Neural cell (in vitro differentiated cells): ENCODE data around the gene HEATR5B. TPM values are rescaled to one million over a fixed set of nuclear protein-coding genes. Genes with fewer than 3 reads are reported as not detected.

Experiments
- H2AFZ ChIP-seq: fragments of 200-600, 300-800 bp; sonication (generic), shearing (Covaris generic); 2 replicates; pipeline ENCODE4 v1.6.0; 2014; ENCODE audit warnings: low read depth, mild to moderate bottlenecking, antibody characterized with exemption, low read length, moderate library complexity
- H3F3A ChIP-seq: fragments of 200-600 bp; shearing (Covaris generic); 2 replicates; pipeline ENCODE4 v1.6.1; 2016; ENCODE audit warnings: mild to moderate bottlenecking, moderate library complexity, mixed read lengths, antibody characterized with exemption, low read length; ENCODE audit not compliant: insufficient read depth, poor library complexity, severe bottlenecking
- H3K27ac ChIP-seq: fragments of 200-600, 300-800 bp; sonication (generic), shearing (Covaris generic); 2 replicates; pipeline ENCODE4 v1.5.1; 2014; ENCODE audit warnings: mild to moderate bottlenecking, low read length, moderate library complexity
- H3K27me3 ChIP-seq: fragments of 300-800, 200-600 bp; sonication (generic), shearing (Covaris generic); 2 replicates; pipeline ENCODE4 v1.6.0; 2014; ENCODE audit warnings: mild to moderate bottlenecking, low read depth, low read length, moderate library complexity; ENCODE audit not compliant: insufficient read depth
- H3K36me3 ChIP-seq: fragments of 300-800, 200-600 bp; sonication (generic), shearing (Covaris generic); 2 replicates; pipeline ENCODE4 v1.5.1; 2014; ENCODE audit warnings: mild to moderate bottlenecking, antibody characterized with exemption, low read length, moderate library complexity; ENCODE audit not compliant: insufficient read depth
- H3K4me2 ChIP-seq: fragments of 300-800, 200-600 bp; sonication (generic), shearing (Covaris generic); 2 replicates; pipeline ENCODE4 v1.6.0; 2014; ENCODE audit warnings: mild to moderate bottlenecking, low read length
- H3K4me3 ChIP-seq: fragments of 300-800, 200-600 bp; sonication (generic), shearing (Covaris generic); 2 replicates; pipeline ENCODE4 v1.5.1; 2014; ENCODE audit warnings: mild to moderate bottlenecking, low read length, moderate library complexity
- H3K79me2 ChIP-seq: fragments of 200-600 bp; shearing (Covaris generic); replicated peaks from 2 replicates; pipeline ENCODE4 v1.6.0; 2014; ENCODE audit warnings: mild to moderate bottlenecking, low read length, moderate library complexity; ENCODE audit not compliant: insufficient read depth
- H3K9ac ChIP-seq: fragments of 300-800, 200-600 bp; sonication (generic), shearing (Covaris generic); 2 replicates; pipeline ENCODE4 v1.6.1; 2016; ENCODE audit warnings: mild to moderate bottlenecking, low read length, mixed read lengths
- H3K9me2 ChIP-seq: fragments of 200-600 bp; shearing (Covaris generic); 2 replicates; pipeline ENCODE4 v1.6.1; 2016; ENCODE audit warnings: mild to moderate bottlenecking, low read length, mixed read lengths; ENCODE audit not compliant: insufficient read depth
- H3K9me3 ChIP-seq: fragments of 200-600, 300-800 bp; sonication (generic), shearing (Covaris generic); 2 replicates; pipeline ENCODE4 v1.6.1; 2016; ENCODE audit warnings: mild to moderate bottlenecking, mixed run types, low read length, moderate library complexity, mixed read lengths
- H4K20me1 ChIP-seq: fragments of 200-600 bp; shearing (Covaris generic); 2 replicates; pipeline ENCODE4 v1.6.1; 2016; ENCODE audit warnings: mild to moderate bottlenecking, mixed run types; ENCODE audit not compliant: insufficient read depth
- EZH2 ChIP-seq: fragments of 200-600, 300-800 bp; shearing (Covaris generic), sonication (generic); IDR thresholded peaks from 2 replicates; pipeline ENCODE4 v1.6.1; 2014; ENCODE audit warnings: antibody characterized with exemption, low read length, borderline replicate concordance, mild to moderate bottlenecking; ENCODE audit not compliant: insufficient read depth, poor library complexity, severe bottlenecking
- POLR2AphosphoS5 ChIP-seq: IDR thresholded peaks from 2 replicates; pipeline ENCODE4 v1.6.1; 2012
- RAD21 ChIP-seq: fragments of 450-650 bp; conservative IDR thresholded peaks from 2 replicates; pipeline ENCODE4 v1.6.1; 2014; ENCODE audit warnings: antibody characterized with exemption, mild to moderate bottlenecking, moderate library complexity
- SMC3 ChIP-seq: fragments of 450-650 bp; conservative IDR thresholded peaks from 2 replicates; pipeline ENCODE4 v1.6.1; 2014; ENCODE audit warnings: antibody characterized with exemption, mild to moderate bottlenecking, moderate library complexity; ENCODE audit not compliant: poor library complexity
- polyA plus RNA-seq: library from polyadenylated mRNA; depleted of rRNA; stranded (reverse); fragments of >200 nt; gene quantifications from 2 replicates; pipeline ENCODE4 v1.2.3, GENCODE V29; 2014
- TF ChIP-seq, protein P1 (sequence below): fragments of 450-650 bp; IDR thresholded peaks from 2 replicates; pipeline ENCODE4 v1.5.1; 2014; ENCODE audit warnings: antibody characterized with exemption, mild to moderate bottlenecking, moderate library complexity; ENCODE audit not compliant: poor library complexity, severe bottlenecking
- TF ChIP-seq, protein P2 (sequence below): IDR thresholded peaks from 2 replicates; pipeline ENCODE4 v1.6.1; 2012; ENCODE audit warnings: borderline replicate concordance

Gene HEATR5B
- polyA plus RNA-seq, 1 donor from 2014 or later = 46.0 TPM

DNA sequence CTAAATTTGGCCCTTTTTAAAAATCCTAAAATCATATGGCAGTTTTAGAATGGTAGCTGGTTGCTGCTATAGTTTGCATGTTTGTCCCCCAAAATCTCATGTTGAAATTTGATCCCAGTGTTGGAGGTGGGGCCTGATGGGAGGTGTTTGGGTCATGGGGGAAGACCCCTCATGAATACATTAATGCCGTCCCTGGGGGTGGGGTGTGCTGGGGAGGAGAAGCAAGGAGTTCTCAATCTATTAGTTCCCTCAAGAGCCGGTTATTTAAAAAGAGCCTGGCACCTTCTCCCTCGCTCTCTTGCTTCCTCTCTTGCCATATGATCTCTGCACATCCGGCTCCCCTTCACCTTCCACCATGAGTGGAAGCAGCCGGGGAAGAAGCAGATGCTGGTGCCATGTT lies 21.0 kb upstream of the HEATR5B start:
- TF ChIP-seq SMC3 (no peak), RAD21 (no peak), POLR2AphosphoS5 (no peak), EZH2 (no peak)
- TF ChIP-seq, protein P1, sequence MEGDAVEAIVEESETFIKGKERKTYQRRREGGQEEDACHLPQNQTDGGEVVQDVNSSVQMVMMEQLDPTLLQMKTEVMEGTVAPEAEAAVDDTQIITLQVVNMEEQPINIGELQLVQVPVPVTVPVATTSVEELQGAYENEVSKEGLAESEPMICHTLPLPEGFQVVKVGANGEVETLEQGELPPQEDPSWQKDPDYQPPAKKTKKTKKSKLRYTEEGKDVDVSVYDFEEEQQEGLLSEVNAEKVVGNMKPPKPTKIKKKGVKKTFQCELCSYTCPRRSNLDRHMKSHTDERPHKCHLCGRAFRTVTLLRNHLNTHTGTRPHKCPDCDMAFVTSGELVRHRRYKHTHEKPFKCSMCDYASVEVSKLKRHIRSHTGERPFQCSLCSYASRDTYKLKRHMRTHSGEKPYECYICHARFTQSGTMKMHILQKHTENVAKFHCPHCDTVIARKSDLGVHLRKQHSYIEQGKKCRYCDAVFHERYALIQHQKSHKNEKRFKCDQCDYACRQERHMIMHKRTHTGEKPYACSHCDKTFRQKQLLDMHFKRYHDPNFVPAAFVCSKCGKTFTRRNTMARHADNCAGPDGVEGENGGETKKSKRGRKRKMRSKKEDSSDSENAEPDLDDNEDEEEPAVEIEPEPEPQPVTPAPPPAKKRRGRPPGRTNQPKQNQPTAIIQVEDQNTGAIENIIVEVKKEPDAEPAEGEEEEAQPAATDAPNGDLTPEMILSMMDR = no peak
- TF ChIP-seq, protein P2, sequence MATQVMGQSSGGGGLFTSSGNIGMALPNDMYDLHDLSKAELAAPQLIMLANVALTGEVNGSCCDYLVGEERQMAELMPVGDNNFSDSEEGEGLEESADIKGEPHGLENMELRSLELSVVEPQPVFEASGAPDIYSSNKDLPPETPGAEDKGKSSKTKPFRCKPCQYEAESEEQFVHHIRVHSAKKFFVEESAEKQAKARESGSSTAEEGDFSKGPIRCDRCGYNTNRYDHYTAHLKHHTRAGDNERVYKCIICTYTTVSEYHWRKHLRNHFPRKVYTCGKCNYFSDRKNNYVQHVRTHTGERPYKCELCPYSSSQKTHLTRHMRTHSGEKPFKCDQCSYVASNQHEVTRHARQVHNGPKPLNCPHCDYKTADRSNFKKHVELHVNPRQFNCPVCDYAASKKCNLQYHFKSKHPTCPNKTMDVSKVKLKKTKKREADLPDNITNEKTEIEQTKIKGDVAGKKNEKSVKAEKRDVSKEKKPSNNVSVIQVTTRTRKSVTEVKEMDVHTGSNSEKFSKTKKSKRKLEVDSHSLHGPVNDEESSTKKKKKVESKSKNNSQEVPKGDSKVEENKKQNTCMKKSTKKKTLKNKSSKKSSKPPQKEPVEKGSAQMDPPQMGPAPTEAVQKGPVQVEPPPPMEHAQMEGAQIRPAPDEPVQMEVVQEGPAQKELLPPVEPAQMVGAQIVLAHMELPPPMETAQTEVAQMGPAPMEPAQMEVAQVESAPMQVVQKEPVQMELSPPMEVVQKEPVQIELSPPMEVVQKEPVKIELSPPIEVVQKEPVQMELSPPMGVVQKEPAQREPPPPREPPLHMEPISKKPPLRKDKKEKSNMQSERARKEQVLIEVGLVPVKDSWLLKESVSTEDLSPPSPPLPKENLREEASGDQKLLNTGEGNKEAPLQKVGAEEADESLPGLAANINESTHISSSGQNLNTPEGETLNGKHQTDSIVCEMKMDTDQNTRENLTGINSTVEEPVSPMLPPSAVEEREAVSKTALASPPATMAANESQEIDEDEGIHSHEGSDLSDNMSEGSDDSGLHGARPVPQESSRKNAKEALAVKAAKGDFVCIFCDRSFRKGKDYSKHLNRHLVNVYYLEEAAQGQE = no peak
- Histone ChIP-seq H3K9me2 (no peaks in the 10 kb centered on the region), H3K79me2 (no peaks in the 10 kb centered on the region), H3K27me3 (no peaks in the 10 kb centered on the region), H3K9me3 (no peaks in the 10 kb centered on the region), H2AFZ (no peak overlapping the region), H4K20me1 (no peaks in the 10 kb centered on the region), H3K9ac (no peak overlapping the region), H3F3A (no peaks in the 10 kb centered on the region), H3K36me3 (no peaks in the 10 kb centered on the region), H3K4me3 (no peak overlapping the region), H3K27ac (no peak overlapping the region), H3K4me2 (no peak overlapping the region)

DNA sequence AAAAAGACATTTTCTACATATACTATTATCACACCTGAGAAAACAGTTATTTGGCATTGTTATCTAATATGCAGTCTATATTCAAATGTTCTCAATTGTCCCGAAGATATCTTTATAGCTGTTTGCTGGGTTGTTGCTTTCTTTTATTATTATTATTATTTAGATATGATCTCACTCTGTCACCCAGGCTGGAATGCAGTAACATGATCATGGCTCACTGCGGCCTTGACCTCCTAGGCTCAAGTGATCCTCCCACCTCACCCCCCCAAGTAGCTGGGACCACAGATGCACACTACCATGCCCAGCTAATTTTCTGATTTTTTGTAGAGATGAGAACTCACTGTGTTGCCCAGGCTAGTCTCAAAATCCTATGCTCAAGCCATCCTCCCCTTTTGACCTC lies 20.0 kb upstream of the HEATR5B start:
- no peak overlapping the region for H3K27ac ChIP-seq
- H3K9me3 ChIP-seq = no peaks in the 10 kb centered on the region
- no peaks in the 10 kb centered on the region for H4K20me1 ChIP-seq
- TF ChIP-seq, protein P2 = no peak
- TF ChIP-seq POLR2AphosphoS5 = no peak
- no peak for TF ChIP-seq RAD21
- H3K9me2 ChIP-seq = no peaks in the 10 kb centered on the region
- H3K79me2 ChIP-seq = no peaks in the 10 kb centered on the region
- no peak overlapping the region for H3K9ac ChIP-seq
- H3K27me3 ChIP-seq = no peaks in the 10 kb centered on the region
- H3F3A ChIP-seq = no peaks in the 10 kb centered on the region
- H3K4me3 ChIP-seq = no peak overlapping the region
- no peaks in the 10 kb centered on the region for H3K36me3 ChIP-seq
- no peak overlapping the region for H2AFZ ChIP-seq
- no peak overlapping the region for H3K4me2 ChIP-seq
